HL-60 (cell line): ENCODE results near the gene TRIM47.

Experiments used
- CTCF ChIP-seq: IDR thresholded peaks from one replicate; pipeline ENCODE4 v1.5.1; 2011; ENCODE audit warnings: low read length, control low read depth, inconsistent platforms; ENCODE audit not compliant: insufficient read depth
- POLR2AphosphoS5 ChIP-seq: IDR thresholded peaks from 2 replicates; pipeline ENCODE4 v1.6.1; 2012; ENCODE audit warnings: low read depth
- SPI1 ChIP-seq: IDR thresholded peaks from 2 replicates; pipeline ENCODE4 v1.6.1; 2012; ENCODE audit warnings: low read depth, mild to moderate bottlenecking, borderline replicate concordance

- no peak for TF ChIP-seq CTCF
- no peak for TF ChIP-seq POLR2AphosphoS5
- TF ChIP-seq SPI1 = no peak
These were observed 7.0 kb upstream of the TRIM47 start for GRCh38 chr17:75885431-75885830.
